ENCODE results near the gene UNC45B.
"Not testable (repeated sequence)": the region's sequence is repeated elsewhere in the genome, so short reads cannot be mapped to it uniquely, and the experiment has no call there.

Gene UNC45B, protein sequence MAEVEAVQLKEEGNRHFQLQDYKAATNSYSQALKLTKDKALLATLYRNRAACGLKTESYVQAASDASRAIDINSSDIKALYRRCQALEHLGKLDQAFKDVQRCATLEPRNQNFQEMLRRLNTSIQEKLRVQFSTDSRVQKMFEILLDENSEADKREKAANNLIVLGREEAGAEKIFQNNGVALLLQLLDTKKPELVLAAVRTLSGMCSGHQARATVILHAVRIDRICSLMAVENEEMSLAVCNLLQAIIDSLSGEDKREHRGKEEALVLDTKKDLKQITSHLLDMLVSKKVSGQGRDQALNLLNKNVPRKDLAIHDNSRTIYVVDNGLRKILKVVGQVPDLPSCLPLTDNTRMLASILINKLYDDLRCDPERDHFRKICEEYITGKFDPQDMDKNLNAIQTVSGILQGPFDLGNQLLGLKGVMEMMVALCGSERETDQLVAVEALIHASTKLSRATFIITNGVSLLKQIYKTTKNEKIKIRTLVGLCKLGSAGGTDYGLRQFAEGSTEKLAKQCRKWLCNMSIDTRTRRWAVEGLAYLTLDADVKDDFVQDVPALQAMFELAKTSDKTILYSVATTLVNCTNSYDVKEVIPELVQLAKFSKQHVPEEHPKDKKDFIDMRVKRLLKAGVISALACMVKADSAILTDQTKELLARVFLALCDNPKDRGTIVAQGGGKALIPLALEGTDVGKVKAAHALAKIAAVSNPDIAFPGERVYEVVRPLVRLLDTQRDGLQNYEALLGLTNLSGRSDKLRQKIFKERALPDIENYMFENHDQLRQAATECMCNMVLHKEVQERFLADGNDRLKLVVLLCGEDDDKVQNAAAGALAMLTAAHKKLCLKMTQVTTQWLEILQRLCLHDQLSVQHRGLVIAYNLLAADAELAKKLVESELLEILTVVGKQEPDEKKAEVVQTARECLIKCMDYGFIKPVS

DNA sequence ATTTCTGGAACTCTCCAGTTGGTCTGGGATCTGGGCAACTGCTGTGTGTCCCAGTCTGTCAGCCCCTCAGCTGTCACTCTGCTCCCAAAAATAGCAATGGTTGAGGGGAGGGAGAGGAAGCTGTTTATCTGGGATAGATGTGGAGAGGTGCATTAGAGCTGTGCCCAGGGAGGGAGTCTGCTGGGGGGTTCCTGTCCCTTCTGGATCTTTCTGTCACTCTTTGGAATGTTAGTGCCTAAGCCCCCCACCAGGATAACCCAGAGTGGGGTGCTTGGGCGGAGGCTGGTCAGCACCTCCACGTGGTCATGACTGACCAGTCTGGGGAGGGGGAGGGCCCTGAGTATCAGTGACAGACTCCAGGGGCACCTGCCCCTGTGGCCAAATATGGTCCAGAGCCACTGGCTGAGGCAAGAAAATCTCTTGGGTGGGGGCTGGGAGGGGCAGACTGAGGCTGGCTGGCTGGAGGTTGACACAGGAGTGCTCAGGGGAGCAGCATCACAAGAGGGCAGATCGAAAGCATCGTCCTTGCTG is at the start of gene UNC45B:
Gene UNC45B (plus strand): TSS at position 443 of the 531 bp plus-strand sequence. CDS start 447 bp downstream, outside the sequence.
- in situ Hi-C loops (cut with HindIII; ENCODE audit: low sequenced_read_pairs) = loop anchor here (25.0 kb wide), 2 partner anchors 635 to 735 kb away; no protein-coding TSS in a partner anchor

DNA sequence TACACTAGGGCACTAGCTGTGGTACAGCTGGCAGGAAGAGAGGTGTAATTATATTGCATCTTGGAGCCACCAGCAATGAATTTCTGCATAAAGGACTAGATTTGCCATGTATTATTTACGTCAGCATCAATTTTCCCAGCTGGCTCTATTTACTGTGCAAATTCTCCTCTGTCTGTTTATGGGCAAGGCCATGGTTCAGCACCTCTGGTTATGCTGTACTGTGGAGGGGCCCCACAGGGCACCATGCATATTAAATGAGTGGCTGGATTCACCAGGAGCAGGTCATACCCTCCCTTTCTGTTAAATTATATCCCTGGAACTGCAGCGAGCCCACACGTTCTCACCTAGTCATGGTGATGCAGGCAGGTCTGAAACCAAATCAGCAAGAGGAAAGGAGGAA is 47.7 kb upstream of the UNC45B start:
- in situ Hi-C loops (cut with HindIII; ENCODE audit: low sequenced_read_pairs) = no loop called here

- in situ Hi-C loops (cut with HindIII; ENCODE audit: low sequenced_read_pairs) = no loop called here
These were observed 46.6 kb upstream of the UNC45B start for GRCh38 chr17:35101036-35101435.

DNA sequence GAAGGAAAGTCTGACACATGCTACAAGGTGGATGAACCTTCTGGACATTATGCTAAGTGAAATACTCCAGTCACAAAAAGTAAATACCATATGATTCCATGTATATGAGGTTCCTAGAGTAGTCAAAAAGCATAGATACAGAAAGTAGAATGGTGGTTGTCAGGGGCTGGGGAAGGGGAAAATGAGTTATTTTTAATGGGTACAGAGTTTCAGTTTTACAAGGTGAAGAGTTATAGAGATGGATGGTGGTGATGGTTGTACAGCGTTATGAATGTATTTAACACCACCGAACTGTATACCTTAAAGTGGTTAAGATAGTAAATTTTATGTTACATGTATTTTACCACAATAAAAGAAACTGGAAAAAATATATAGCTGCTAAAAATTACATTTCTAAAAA is 45.9 kb upstream of the UNC45B start:
- in situ Hi-C loops (cut with HindIII; ENCODE audit: low sequenced_read_pairs) = no loop called here

GRCh38 chr17:35103271-35103670 is 44.3 kb upstream of the UNC45B start:
- in situ Hi-C loops (cut with HindIII; ENCODE audit: low sequenced_read_pairs) = no loop called here

DNA sequence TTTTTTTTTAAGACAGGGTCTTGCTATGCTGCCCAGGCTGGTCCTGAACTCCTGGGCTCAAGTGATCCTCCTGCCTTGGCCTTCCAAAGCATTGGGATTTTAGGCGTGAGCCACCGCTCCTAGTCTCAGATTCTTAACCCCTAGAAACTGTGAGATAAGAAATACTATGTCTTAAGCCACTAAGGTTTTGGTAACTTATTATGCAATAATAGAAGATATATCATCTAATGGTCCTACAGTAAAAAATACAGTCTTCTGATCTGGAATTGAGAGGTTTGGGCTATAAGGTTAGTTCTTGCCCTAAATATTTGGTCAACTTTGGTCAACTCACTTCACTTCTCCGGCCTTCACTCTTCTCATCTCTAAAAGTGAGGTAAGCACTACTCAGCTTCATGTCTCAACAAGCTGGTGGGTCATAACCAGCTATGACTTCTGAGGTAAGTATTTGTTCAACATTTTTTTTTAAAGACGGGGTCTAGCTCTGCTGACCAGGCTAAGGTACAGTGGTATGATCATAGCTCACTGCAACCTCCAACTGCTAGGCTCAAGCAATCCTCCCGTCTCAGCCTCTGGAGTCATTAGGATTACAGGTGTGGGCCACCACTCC is 42.7 kb upstream of the UNC45B start:
- in situ Hi-C loops (cut with HindIII; ENCODE audit: low sequenced_read_pairs) = no loop called here

GRCh38 chr17:35110791-35111190 is 36.8 kb upstream of the UNC45B start:
- in situ Hi-C loops (cut with HindIII; ENCODE audit: low sequenced_read_pairs) = not testable (repeated sequence)

GRCh38 chr17:35116845-35117244 is 30.8 kb upstream of the UNC45B start:
- in situ Hi-C loops (cut with HindIII; ENCODE audit: low sequenced_read_pairs) = no loop called here

GRCh38 chr17:35117984-35118383 is 29.6 kb upstream of the UNC45B start:
- in situ Hi-C loops (cut with HindIII; ENCODE audit: low sequenced_read_pairs) = no loop called here

DNA sequence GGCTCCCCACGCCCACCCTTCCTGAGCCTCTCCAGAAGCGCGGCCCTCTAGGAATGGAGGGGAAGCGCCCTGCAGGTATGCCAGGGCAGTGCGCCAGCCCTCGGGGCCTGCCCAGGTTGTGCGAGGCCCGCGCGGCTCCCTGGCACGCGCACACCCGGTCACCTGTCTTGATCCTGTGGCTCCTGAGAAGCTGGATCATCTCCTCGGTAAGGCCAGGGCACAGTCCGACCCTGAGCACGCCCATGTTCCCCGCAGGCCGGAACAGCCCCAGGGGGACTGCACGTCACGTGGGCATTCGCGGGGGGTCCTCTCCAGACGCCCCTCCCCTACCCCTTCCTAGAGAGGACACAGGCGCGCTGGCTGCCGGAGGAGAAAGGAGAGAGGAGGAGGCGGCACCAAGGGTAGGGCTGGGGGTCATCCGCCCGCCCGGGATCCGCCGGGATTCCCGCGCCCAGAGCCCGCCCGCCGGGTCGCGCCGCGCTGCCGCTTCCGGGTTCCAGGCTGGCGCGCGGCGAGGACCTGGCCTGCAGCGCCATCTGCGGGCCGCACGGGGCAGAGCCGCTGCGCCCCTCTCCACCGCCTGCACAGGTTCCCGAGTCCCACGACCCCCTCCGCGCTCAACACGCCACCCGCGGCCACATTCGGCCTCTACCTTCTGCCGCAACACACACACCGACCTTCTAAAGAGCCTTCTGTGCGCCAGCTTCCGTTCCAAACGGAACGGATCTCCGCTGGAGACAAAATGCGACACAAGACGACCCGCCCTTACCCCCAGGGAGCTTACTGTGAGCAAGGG is 28.0 kb upstream of the UNC45B start, which contains the start of gene RAD51D:
Gene RAD51D (minus strand): TSS at position 491 of the 796 bp plus-strand sequence. CDS start 247 bp downstream, at position 244.
- in situ Hi-C loops (cut with HindIII; ENCODE audit: low sequenced_read_pairs) = no loop called here

DNA sequence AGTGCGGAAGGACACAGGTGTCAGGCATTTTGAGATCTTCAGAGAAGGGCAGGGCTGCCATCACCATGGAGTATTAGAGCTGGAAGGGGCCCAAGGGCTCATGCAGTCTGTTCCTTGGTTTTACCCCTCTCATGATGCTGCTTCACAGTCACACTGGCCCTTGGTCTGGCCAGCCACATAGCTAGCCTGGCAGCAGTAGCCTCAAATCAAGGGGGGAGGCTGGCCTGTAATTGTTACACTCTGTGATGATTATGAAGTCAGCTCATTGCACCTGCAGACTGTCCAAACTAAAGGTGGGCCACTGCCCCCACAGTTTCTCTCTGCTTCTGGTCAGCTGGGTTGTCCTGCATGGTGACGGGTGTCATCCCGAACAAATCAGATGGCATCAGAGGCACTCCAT is 26.3 kb upstream of the UNC45B start, which contains the start of gene FNDC8:
Gene FNDC8 (plus strand): TSS at position 301 of the 400 bp plus-strand sequence. CDS start 79 bp downstream, at position 380.
- in situ Hi-C loops (cut with HindIII; ENCODE audit: low sequenced_read_pairs) = no loop called here

- in situ Hi-C loops (cut with HindIII; ENCODE audit: low sequenced_read_pairs) = loop anchor here (25.0 kb wide), 2 partner anchors 616 to 716 kb away; no protein-coding TSS in a partner anchor
These were observed 19.7 kb upstream of the UNC45B start for GRCh38 chr17:35127751-35128514.

DNA sequence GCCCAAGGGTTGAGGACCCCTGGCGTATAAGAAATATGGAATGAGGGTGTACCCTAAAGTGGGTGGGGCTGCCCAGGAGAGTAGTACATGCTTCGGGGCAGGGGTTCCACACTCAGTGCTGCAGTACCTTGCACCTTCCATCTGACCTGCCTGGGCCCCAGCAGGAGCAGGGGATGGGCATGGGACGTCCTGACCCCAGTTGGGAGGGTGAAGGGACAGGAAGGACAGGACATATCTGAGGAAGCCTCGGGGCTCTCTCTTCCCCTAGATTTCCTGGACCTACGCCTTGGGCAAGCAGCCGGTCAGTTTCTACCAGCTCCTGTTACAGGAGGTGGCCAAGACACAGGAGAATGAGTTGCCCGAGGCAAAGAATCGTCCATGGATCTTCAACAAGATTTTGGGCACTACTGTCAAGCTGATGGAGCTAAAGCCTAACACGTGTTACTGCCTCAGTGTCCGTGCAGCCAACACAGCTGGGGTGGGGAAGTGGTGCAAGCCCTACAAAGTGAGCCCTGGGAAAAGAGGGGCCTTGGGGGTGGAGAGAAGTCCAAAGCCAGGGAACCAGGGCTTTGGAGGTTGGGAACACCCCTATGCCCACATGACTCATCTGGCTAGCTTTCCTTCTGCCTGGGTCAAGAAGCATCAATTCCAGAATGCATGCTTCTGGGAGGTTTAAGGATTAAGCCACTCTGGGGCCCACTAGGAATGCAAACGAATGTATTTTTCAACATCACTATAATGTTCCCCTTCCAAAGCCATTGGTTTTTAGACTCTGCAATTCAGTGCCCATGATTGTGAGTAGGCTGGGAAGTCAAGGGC is 18.3 kb upstream of the UNC45B start:
- in situ Hi-C loops (cut with HindIII; ENCODE audit: low sequenced_read_pairs) = loop anchor here (25.0 kb wide), 2 partner anchors 617 to 717 kb away; no protein-coding TSS in a partner anchor

DNA sequence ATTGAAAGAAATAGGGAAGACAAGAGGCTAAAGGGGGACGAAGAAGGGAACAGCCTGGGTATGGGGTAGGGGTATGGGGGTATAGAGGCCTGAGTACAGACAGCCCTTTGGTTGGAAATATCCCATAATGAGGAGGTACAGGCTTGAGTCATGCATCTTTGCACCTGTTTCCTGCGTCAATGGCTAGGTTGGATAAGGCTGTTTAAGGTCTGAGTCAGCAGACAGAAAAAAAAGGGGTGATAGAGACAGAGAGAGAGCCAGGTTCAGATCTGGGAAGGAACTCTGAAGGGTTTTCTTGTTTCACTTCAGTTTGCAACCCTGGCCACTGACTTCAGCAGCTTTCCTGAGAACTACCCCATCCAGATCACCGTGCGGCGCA is 17.7 kb upstream of the UNC45B start:
- in situ Hi-C loops (cut with HindIII; ENCODE audit: low sequenced_read_pairs) = loop anchor here (25.0 kb wide), 2 partner anchors 618 to 718 kb away; no protein-coding TSS in a partner anchor

DNA sequence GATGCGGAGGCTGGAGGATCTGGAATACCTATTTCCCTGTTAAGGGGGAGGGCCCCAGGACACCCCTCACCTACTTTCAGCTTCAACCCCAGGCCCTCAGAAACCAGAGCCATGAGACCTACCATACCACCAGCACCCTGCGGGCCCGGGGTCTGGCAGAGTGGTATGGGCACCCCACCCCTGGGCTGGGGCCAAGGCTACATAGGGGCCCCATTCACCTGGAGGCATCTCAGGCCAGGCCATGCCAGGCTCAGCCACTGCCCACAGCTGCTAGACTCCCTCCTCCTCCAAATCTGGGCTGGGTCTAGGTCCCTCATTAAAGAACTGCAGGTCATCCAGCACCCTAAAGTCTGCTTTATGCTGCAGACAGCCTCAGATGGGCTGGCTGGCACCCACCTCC is 17.2 kb upstream of the UNC45B start:
- in situ Hi-C loops (cut with HindIII; ENCODE audit: low sequenced_read_pairs) = loop anchor here (25.0 kb wide), 2 partner anchors 618 to 718 kb away; no protein-coding TSS in a partner anchor

- in situ Hi-C loops (cut with HindIII; ENCODE audit: low sequenced_read_pairs) = loop anchor here (25.0 kb wide), 2 partner anchors 620 to 720 kb away; no protein-coding TSS in a partner anchor
These were observed 15.5 kb upstream of the UNC45B start for GRCh38 chr17:35132099-35132498.

DNA sequence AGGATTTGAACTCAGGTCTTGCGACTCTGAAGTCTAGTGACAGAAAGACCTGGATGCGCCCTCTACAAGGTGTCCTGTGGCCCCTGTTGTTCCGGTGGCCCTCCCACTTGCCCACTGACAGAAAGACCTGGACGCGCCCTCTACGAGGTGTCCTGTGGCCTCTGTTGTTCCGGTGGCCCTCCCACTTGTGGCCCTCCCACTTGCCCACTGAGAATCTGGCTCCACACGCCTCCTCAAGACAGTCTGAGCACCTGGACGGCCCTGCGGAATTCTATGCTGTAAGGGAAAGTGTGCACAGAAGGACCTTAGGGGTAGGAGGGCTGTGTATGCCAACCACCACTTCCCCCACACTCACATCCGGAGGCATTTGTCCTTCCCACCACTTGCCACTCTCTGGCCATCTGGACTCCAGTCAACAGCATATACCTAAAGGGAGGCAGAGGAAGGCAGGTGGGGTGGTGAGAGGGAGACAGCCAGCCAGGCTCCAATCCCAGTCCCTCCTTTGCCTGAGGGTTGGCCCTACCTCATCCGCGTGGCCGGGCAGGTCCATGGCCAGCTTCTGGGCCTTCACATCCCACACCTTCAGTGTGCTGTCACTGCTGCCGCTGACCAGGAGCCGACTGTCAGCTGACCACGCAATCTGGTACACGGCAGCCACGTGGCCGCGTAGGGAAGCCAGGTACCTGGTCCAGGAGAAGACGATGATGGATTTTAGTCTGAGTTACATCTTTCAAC is 14.6 kb upstream of the UNC45B start:
- in situ Hi-C loops (cut with HindIII; ENCODE audit: low sequenced_read_pairs) = loop anchor here (25.0 kb wide), 2 partner anchors 621 to 721 kb away; no protein-coding TSS in a partner anchor

All from DLD1 (cell line).